ENCODE results near the gene RTBDN. TPM values are rescaled to one million over a fixed set of nuclear protein-coding genes. Genes with fewer than 3 reads are reported as not detected.

RTBDN gene
- total RNA-seq, 4 donors from 2014 or later = not detected

GRCh38 chr19:12806242-12807081 lies 27.9 kb downstream of the RTBDN start, which contains the start of gene RNASEH2A:
Gene RNASEH2A, plus strand, starts transcription at chr19:12806584. Its CDS starts 90 bp downstream, at chr19:12806674.
- DNase-seq (ENCODE audit: low spot score) (no peak), ATAC-seq (ENCODE audit: low FRiP score) (peak; percentile 75)
- TF ChIP-seq CTCF (IDR thresholded peaks at IDR 0.05) = no peak

- DNase-seq (ENCODE audit: low spot score) (no peak), ATAC-seq (ENCODE audit: low FRiP score) (no peak)
- no peak for TF ChIP-seq CTCF (IDR thresholded peaks at IDR 0.05)
Measured at GRCh38 chr19:12804051-12804450, 30.3 kb downstream of the RTBDN start.

DNA sequence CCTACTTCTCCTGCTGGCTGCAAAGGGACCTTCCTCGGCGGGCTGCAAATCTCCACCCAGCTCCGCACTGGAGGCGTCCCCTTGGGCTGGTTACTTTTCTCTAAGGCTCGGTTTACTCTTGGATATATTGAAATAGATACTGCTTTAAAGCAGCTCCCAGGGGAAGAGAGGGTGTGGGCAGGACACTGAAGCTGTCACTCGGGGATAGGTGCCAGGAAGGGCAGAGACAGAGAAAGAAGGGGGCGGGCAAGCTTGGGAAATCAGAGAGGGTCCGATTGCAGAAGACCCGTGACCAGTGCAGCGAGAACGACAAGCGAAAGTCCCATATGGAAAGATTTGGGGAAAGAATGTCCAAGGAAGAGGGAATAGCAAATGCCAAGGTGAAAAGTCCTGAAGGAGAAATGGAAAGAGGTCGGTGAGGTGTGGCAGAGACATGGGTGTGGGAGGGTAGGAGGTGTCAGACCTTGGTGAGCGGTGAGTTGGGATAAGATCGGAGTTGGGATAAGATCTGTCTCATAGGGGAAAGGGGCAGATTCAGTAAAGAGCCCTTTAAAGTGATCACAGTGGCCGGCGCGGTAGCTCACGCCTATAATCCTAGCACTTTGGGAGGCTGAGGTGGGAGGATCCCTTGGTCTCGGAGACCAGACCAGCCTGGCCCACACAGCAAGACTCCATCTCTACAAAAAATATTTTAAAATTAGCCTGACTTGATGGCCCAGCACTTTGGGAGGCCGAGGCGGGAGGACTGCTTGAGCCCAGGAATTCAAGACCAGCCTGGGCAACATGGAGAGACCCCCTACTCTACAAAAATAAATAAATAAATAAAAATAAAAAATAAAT lies 31.9 kb downstream of the RTBDN start:
- ATAC-seq (ENCODE audit: low FRiP score) (no peak), DNase-seq (ENCODE audit: low spot score) (no peak)
- TF ChIP-seq CTCF (IDR thresholded peaks at IDR 0.05) = no peak

DNA sequence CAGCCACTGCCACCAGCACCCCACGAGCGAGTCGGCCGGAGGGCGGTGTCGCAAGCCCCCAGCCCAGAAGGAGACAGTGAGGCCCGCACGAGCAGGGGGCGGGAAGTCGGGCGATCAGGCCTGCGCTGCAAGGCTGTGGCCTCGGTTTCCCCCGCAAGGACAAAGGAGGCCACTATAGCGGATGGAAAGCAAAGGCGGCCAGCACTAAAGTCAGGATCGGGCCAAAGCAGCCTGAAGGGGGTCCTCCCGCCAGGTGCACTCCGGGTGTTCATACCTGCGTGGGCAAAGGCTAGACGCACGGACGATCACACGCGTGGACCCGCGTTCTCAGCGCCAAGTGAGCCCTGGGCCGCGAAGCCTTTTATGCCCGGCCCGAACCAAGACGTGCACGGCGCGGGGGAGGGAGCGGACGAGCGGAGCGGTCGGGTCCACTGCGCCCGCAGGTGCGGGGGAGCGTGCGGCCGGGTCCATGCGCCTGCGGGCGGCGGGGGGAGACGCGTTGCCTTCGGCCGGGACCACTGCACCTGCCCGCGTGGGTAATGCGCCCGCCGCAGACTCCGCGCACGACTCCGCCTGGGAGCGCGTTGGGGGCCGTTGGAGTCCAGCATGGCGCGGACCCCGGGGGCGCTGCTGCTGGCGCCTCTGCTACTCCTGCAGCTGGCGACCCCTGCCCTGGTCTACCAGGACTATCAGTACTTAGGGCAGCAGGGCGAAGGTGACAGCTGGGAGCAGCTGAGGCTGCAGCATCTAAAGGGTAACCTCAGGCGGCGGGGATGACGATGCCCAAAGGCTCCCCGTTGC lies 32.7 kb downstream of the RTBDN start, which contains the start of the genes PRDX2 and THSD8:
TSS of gene PRDX2 (minus strand) at position 335 of the 801 bp plus-strand sequence. CDS start 539 bp downstream, outside the sequence.
TSS of gene THSD8 (plus strand) at position 604 of the 801 bp plus-strand sequence. CDS start at position 607, 3 bp downstream.
- DNase-seq (ENCODE audit: low spot score) (no peak), ATAC-seq (ENCODE audit: low FRiP score) (peak; percentile 70)
- no peak for TF ChIP-seq CTCF (IDR thresholded peaks at IDR 0.05)

DNA sequence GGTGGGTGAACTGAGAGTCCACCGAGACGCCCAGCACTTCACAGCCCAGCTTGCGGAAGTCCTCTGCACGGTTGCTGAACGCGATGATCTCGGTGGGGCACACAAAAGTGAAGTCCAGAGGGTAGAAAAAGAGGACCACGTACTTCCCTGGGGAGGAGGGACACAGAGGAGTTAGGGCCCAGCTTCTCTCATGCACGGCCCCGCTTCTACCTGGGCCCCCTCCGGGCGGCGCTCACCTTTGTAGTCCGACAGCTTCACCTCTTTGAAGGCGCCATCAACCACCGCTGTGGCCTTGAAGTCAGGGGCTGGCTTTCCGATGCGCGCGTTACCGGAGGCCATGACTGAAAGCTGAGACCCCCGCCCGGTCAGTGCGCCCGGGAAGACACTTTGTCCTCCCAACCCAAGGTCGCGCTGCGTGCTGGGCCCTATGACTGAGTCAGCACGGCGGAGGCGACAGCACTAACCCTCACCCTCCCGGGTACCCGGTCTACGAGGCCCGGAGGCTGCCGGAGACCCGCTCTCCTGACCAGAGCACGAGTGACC lies 33.4 kb downstream of the RTBDN start:
- ATAC-seq (ENCODE audit: low FRiP score) (peak; percentile 37), DNase-seq (ENCODE audit: low spot score) (no peak)
- TF ChIP-seq CTCF (IDR thresholded peaks at IDR 0.05) = no peak

DNA sequence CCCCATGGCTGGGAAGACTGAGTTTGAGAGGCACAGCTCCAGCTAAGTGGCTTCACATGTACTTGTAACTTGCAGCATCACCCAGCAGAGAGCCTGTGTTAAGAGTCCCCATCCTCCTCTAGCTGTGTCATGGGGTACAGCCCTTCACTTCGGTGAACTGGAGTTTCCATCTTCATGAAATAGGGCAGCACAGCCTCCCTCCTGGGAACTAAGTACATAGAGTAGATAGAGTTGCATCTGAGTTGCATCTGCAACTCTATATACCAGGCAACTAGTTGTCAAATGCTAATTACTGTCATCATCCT lies 34.0 kb downstream of the RTBDN start:
- no peak for TF ChIP-seq CTCF (IDR thresholded peaks at IDR 0.05)
- DNase-seq (ENCODE audit: low spot score) (no peak), ATAC-seq (ENCODE audit: low FRiP score) (no peak)

Data from omental fat pad (tissue), 4 donors.